ENCODE data around the gene GCN1. TPM values are rescaled to one million over a fixed set of nuclear protein-coding genes. Genes with fewer than 3 reads are reported as not detected.

Gene GCN1
- total and polyA plus RNA-seq, 2 of the 8 experiments (the other 6 are each of a cell fraction or from before 2014, with no cell fraction given): 61.4 to 133 TPM

DNA sequence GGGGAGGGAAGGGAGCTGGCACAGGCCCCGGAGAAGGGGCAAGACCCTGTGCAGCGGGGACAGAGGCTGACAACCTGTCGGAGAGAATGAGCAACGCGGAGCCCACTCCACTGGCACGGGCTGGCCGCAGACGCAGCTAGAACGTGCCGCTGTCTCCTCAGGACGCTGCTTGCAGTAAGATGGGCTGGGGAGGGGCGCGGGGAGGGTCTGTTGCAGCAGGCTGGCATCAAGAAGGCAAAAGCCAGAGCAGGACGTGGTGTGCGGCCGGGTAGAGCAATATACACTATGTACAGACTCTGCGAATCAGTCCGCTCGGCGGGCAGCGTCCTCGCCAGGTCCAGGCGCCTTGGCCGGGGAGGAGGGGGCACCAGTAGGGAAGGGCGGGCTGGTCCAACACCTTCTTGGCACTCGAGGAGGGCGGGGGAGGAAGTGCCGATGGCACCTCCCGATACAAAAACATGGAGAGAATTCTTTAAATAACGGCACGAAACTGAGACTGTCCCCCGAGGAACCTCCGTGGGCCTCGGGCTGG, 97.8 kb downstream of the GCN1 start (continued):
- TF ChIP-seq, protein P1, sequence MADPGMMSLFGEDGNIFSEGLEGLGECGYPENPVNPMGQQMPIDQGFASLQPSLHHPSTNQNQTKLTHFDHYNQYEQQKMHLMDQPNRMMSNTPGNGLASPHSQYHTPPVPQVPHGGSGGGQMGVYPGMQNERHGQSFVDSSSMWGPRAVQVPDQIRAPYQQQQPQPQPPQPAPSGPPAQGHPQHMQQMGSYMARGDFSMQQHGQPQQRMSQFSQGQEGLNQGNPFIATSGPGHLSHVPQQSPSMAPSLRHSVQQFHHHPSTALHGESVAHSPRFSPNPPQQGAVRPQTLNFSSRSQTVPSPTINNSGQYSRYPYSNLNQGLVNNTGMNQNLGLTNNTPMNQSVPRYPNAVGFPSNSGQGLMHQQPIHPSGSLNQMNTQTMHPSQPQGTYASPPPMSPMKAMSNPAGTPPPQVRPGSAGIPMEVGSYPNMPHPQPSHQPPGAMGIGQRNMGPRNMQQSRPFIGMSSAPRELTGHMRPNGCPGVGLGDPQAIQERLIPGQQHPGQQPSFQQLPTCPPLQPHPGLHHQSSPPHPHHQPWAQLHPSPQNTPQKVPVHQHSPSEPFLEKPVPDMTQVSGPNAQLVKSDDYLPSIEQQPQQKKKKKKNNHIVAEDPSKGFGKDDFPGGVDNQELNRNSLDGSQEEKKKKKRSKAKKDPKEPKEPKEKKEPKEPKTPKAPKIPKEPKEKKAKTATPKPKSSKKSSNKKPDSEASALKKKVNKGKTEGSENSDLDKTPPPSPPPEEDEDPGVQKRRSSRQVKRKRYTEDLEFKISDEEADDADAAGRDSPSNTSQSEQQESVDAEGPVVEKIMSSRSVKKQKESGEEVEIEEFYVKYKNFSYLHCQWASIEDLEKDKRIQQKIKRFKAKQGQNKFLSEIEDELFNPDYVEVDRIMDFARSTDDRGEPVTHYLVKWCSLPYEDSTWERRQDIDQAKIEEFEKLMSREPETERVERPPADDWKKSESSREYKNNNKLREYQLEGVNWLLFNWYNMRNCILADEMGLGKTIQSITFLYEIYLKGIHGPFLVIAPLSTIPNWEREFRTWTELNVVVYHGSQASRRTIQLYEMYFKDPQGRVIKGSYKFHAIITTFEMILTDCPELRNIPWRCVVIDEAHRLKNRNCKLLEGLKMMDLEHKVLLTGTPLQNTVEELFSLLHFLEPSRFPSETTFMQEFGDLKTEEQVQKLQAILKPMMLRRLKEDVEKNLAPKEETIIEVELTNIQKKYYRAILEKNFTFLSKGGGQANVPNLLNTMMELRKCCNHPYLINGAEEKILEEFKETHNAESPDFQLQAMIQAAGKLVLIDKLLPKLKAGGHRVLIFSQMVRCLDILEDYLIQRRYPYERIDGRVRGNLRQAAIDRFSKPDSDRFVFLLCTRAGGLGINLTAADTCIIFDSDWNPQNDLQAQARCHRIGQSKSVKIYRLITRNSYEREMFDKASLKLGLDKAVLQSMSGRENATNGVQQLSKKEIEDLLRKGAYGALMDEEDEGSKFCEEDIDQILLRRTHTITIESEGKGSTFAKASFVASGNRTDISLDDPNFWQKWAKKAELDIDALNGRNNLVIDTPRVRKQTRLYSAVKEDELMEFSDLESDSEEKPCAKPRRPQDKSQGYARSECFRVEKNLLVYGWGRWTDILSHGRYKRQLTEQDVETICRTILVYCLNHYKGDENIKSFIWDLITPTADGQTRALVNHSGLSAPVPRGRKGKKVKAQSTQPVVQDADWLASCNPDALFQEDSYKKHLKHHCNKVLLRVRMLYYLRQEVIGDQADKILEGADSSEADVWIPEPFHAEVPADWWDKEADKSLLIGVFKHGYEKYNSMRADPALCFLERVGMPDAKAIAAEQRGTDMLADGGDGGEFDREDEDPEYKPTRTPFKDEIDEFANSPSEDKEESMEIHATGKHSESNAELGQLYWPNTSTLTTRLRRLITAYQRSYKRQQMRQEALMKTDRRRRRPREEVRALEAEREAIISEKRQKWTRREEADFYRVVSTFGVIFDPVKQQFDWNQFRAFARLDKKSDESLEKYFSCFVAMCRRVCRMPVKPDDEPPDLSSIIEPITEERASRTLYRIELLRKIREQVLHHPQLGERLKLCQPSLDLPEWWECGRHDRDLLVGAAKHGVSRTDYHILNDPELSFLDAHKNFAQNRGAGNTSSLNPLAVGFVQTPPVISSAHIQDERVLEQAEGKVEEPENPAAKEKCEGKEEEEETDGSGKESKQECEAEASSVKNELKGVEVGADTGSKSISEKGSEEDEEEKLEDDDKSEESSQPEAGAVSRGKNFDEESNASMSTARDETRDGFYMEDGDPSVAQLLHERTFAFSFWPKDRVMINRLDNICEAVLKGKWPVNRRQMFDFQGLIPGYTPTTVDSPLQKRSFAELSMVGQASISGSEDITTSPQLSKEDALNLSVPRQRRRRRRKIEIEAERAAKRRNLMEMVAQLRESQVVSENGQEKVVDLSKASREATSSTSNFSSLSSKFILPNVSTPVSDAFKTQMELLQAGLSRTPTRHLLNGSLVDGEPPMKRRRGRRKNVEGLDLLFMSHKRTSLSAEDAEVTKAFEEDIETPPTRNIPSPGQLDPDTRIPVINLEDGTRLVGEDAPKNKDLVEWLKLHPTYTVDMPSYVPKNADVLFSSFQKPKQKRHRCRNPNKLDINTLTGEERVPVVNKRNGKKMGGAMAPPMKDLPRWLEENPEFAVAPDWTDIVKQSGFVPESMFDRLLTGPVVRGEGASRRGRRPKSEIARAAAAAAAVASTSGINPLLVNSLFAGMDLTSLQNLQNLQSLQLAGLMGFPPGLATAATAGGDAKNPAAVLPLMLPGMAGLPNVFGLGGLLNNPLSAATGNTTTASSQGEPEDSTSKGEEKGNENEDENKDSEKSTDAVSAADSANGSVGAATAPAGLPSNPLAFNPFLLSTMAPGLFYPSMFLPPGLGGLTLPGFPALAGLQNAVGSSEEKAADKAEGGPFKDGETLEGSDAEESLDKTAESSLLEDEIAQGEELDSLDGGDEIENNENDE (IDR thresholded peaks at IDR 0.05; ENCODE audit: insufficient replicate concordance, low read length): no peak
- TF ChIP-seq CBX5 (IDR thresholded peaks at IDR 0.05; ENCODE audit: low read depth, low read length): no peak
- TF ChIP-seq TBP (IDR thresholded peaks at IDR 0.05; ENCODE audit: low read depth, low read length): no peak
- no peak for TF ChIP-seq RXRA (IDR thresholded peaks at IDR 0.05; ENCODE audit: insufficient read depth, low read depth, low read length)
- no peak for TF ChIP-seq FOSL1 (IDR thresholded peaks at IDR 0.05; ENCODE audit: insufficient read depth, low read depth, low read length)
- TF ChIP-seq RNF2 (IDR thresholded peaks at IDR 0.05; ENCODE audit: borderline replicate concordance, low read depth, low read length, missing control alignments, poor library complexity, severe bottlenecking): no peak
- no peak for TF ChIP-seq SIRT6 (IDR thresholded peaks at IDR 0.05; ENCODE audit: low read length)
- no peak for TF ChIP-seq EGR1 (IDR thresholded peaks at IDR 0.05; ENCODE audit: borderline replicate concordance, low read depth, low read length)
- no peak for TF ChIP-seq JUN (IDR thresholded peaks at IDR 0.05; ENCODE audit: low read depth, low read length)
- no peak for TF ChIP-seq NRF1 (IDR thresholded peaks at IDR 0.05; ENCODE audit: low read depth, low read length)
- no peak for TF ChIP-seq TEAD4 (IDR thresholded peaks at IDR 0.05; ENCODE audit: low read depth, low read length)

Measured in H1 (cell line).